Measurements from ENCODE around the gene ABCB4.

- TF ChIP-seq POLR2AphosphoS5 (IDR thresholded peaks at IDR 0.05; ENCODE audit: low read depth, low read length) (no peak), REST (IDR thresholded peaks at IDR 0.05; ENCODE audit: insufficient read depth in 1 of 2, low read depth in 2 of 2, low read length in 2 of 2) (no peak), SIN3A (IDR thresholded peaks at IDR 0.05; ENCODE audit: borderline replicate concordance, insufficient read depth, low read length) (no peak)
These were observed 36.0 kb upstream of the ABCB4 start for GRCh38 chr7:87511510-87511909.

Data from PFSK-1 (cell line).